ENCODE data around the gene SCGB3A1.

SCGB3A1 gene

GRCh38 chr5:180591311-180591887 lies at the start of gene SCGB3A1:
Gene SCGB3A1, minus strand, starts transcription at chr5:180591499. Its CDS starts 37 bp downstream, at chr5:180591462.
- DNase-seq (ENCODE audit: low read depth, low spot score), result no peak

GRCh38 chr5:180640611-180640860 lies 49.2 kb upstream of the SCGB3A1 start:
- DNase-seq (ENCODE audit: low read depth, low spot score), result no peak

GRCh38 chr5:180639741-180640610 lies 48.7 kb upstream of the SCGB3A1 start:
- no peak for DNase-seq (ENCODE audit: low read depth, low spot score)

- DNase-seq (ENCODE audit: low read depth, low spot score), result no peak
These were observed 48.0 kb upstream of the SCGB3A1 start for GRCh38 chr5:180639287-180639686.

GRCh38 chr5:180637962-180638680 lies 46.8 kb upstream of the SCGB3A1 start:
- DNase-seq (ENCODE audit: low read depth, low spot score), result no peak

GRCh38 chr5:180636403-180637075 lies 45.2 kb upstream of the SCGB3A1 start:
- no peak for DNase-seq (ENCODE audit: low read depth, low spot score)

GRCh38 chr5:180636016-180636402 lies 44.7 kb upstream of the SCGB3A1 start:
- DNase-seq (ENCODE audit: low read depth, low spot score), result no peak

GRCh38 chr5:180633283-180634177 lies 42.2 kb upstream of the SCGB3A1 start:
- no peak for DNase-seq (ENCODE audit: low read depth, low spot score)

- no peak for DNase-seq (ENCODE audit: low read depth, low spot score)
These were observed 41.5 kb upstream of the SCGB3A1 start for GRCh38 chr5:180632768-180633167.

- DNase-seq (ENCODE audit: low read depth, low spot score), result no peak
These were observed 40.5 kb upstream of the SCGB3A1 start for GRCh38 chr5:180631549-180632383.

GRCh38 chr5:180630426-180630825 lies 39.1 kb upstream of the SCGB3A1 start:
- DNase-seq (ENCODE audit: low read depth, low spot score), result no peak

GRCh38 chr5:180629831-180630382 lies 38.6 kb upstream of the SCGB3A1 start:
- no peak for DNase-seq (ENCODE audit: low read depth, low spot score)

- no peak for DNase-seq (ENCODE audit: low read depth, low spot score)
These were observed 37.8 kb upstream of the SCGB3A1 start for GRCh38 chr5:180628827-180629750.

GRCh38 chr5:180628211-180628610 lies 36.9 kb upstream of the SCGB3A1 start:
- DNase-seq (ENCODE audit: low read depth, low spot score), result no peak

- DNase-seq (ENCODE audit: low read depth, low spot score), result no peak
These were observed 36.3 kb upstream of the SCGB3A1 start for GRCh38 chr5:180627386-180628120.

GRCh38 chr5:180626661-180627385 lies 35.5 kb upstream of the SCGB3A1 start:
- no peak for DNase-seq (ENCODE audit: low read depth, low spot score)

Measured in activated naive CD8-positive, alpha-beta T cell treated with anti-CD3 and anti-CD28 coated beads, Interleukin-2, amount 50 U/mL, for 16 hours (primary cell).